ENCODE measurements around the gene AGTRAP.

AGTRAP gene

DNA sequence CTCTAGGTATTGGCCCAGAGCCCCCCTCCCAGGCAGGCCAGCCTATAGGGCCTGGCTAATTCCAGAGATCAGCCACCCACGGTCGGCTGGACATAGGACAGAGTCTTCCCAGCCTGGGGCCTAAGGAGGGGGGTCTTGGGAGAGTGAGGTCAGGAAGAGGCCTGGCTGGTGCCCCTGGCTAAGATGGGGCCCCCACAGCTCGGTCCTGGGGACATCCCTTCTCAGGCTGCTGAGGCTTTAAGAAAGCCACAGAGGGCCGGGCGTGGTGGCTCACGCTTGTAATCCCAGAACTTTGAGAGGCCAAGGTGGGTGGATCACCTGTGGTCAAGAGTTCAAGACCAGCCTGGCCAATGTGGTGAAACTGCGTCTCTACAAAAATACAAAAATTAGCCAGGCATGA, 28.6 kb downstream of the AGTRAP start:
- no peak for DNase-seq

DNA sequence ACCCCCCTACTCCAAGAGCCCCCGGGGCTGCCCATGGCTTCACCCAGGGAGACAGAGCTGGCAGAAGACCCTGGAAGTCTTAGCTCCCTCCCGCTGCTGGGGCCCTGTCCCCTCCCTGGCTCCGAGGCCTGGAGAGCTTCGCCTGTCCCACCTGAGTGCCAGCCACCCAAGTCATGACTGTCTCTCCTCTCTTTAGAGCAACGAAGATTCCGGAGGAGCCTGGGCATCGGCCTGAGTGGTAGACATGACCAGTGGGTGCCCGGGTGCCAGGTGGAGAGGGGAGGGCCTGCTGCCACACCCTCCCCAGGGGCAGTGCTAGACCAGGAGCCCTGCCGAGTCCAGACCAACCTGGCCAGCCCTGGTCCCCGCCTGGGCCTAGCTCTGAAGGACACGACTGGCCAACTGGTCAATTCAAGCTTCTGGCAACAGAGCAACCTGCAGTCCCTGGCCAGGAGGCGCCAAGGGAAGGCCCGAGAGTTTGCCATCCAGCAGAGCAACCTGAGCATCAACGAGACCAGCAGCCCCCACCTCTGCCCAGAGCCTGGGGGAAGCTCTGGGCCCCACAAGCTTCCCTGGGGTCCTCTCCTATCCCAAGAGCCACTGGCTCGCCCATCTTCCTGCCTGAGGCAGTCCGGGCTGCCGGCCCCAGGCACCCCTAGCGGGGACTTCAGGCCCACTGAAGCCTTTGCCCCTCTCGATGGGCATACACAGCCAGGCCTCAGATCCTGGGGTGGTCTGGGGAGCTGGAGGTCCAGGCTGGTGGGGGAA, 29.9 kb downstream of the AGTRAP start:
- no peak for DNase-seq

DNA sequence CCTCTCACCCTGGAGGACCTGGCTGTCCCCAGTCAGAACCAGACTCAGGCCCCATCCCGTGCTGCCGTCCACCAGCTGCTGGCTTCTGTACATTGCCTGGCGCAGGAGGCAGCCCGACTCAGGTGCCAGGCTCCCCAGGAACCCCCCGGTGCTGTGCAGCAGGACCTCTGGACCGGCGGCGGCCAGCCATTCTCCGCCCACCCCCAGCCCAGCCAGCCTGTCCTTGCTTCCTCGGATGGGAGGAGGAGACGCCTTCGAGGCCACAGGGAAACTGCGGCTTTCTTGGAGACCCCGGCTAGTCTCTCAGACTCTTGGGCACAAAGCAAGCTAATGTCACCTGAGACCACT, 30.5 kb downstream of the AGTRAP start:
- no peak for DNase-seq

DNA sequence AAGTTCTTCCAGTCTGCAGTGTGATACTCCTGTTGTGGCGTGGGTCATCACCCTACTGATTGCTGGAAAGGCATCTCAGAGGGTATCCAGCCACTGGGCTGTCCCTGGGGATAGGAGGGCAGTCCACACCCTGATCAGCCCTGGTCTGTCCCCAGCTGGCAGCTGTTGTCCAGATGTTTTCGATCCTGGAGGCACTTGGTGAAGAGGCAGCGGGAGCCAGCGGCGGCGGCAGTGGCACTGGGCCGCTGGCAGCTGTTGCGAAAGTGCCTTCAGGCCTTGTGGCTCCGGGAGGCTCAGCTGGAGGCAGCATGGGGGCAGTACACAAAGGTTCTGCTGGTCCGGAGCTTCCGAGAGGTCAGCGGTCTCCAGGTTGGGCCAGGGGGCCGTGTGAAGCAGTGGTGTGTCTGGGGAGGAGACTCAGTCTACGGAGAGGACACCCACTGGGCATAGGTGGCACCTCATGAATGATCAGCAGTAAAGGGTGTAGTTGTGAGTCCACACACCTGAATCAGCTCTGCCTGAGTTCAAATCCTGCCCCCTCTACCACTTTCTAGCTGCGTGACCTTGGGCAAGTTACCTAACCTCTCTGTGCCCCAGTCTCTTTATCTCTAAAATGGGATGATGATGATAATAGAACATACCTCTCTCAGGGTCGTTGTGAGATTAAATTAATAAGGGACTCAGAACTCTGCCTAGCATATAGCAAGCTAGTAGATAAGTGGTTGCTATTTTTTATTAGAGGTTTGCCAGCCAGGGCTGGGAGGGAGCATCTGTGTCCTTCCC, 32.2 kb downstream of the AGTRAP start:
- DNase-seq = no peak

DNA sequence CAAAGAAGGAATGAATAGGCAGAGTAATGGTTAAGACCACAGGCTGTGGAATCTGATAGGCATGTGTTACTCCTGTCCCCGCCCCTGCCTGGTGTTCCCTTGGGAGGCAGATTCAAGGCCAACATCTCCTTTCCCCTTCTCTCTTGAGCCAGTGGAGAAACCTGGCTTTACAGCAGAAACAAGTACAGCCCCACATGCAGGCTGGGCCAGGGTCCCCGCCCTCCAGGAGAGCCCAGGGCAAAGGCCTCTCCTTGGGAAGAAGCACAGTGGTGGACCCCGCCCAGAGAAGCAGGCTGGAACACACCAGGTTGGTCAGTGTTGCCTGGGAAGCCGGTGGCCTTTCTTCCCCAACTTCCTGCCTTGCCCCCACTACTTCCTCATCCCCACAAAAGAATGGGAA, 32.9 kb downstream of the AGTRAP start:
- DNase-seq = no peak

DNA sequence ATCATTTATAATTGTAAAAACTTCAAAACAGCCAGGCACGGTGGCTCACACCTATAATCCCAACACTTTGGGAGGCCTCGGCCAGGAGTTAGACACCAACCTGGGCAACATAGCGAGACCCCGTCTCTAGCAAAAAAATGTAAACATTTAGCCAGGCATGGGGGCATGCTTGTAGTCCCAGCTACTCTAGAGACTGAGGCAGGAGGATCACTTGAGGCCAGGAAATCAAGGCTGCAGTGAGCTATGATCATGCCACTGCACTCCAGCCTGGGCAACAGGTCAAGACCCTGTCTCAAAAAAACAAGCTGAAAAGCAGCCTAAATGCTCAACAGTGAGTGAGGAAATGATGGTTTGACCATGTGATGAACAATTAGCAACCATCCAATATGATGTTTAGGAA, 33.3 kb downstream of the AGTRAP start:
- no peak for DNase-seq

DNA sequence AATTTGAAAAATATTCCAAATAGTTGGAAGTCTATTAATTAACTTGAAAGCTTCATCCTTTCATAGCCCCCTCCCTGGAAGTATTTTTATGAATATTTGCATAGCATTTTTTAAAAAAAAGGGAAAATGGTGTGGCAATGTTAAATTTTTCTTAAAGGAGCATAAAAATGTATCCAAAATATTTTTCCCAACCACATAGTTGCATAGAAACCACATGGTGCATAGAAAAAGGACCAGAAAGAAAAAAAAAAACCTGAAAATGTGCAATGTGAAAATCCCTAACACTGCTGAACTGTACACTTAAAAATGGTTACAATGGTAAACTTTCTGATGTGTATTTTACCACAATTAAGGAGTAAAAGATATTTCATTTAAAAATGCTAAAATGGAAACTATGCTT, 34.1 kb downstream of the AGTRAP start:
- DNase-seq = no peak

DNA sequence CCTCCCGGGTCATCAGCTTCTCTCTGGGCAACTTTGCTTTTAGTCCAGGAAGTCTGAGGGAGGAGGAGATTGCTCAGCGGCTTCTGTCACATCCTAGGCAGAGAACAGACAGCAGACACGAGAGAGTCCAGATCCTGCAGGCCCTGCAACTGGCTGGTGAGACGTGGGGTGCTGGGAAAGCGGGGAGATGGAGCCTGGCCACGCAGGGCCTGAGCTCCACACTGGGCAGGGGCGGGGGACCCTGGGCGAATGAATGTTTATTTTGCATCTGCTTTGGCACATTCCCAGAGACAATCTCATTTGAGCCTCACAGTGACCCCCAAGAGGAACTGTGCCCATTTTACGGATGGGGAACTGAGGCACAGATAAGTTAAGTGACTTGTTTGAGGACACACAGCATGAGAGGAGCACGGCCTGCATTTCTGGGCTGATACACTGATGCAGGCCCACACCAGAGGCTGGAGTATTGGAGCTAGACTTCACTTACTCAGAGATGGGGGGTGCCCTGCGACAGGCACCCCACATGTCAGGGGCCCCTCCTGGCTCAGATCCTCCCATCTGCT, 35.6 kb downstream of the AGTRAP start:
- no peak for DNase-seq

DNA sequence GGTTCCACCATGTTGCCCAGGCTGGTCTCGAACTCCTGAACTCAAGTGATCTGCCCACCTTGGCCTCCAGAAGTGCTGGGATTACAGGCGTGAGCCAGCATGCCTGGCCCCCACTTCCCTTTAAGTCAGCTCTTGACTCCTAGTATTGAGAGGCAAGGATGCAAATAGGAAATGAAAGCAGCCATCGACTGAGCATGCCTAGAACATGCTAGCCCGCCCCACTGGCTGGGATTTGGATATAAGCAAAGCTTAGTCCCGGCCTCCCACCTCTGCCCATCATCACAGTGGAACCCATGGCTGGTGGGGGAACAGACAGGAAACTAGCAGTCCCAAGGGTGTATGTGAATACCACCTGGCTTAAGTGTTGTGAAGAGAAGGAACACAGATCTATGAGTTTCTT, 36.5 kb downstream of the AGTRAP start:
- no peak for DNase-seq

DNA sequence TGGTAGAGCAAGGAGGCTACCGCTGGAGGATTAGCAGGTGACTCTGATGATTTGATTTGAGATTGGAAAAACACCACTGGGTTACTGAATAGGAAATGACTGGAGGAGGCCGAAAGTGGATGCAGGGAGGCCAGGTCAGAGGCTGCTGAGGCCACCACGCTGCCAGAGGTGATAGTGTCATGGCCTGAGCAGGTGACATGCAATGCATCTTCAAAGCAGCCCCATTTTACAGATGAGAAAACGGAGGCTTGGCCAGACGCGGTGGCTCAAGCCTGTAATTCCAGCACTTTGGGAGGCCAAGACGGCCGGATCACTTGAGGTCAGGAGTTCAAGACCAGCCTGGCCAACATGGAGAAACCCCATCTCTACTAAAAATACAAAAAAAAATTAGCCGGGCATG, 38.8 kb downstream of the AGTRAP start:
- no peak for DNase-seq

DNA sequence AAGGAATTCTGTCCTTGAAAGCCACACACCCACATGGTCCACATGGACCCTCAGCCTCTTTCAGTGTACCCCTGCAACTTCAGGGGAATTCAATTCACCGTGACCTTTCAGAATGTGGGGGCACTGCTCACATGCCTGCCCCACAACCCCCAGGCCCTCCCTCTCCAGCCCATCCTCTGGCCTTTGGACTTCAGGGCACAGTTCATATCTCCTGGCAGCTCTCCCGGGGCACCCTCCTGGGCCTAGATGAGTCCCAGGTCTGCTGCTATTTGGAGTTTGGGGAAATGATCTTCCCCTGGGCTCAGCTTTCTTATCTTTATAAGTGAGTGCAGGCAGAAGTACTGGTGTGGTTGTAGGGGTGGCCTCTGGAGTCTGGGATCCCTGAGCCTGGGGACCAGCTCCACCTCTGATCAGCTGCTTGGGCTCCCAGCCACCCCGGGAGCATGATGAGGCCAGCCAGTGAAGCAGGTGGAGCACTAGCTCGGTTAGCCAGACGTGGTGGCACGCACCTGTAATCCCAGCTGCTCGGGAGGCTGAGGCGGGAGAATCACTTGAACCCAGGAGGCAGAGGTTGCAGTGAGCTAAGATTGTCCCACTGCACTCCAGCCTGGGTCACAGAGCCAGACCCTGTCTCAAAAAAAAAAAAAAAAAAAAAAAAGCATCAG, 41.9 kb downstream of the AGTRAP start:
- no peak for DNase-seq

DNA sequence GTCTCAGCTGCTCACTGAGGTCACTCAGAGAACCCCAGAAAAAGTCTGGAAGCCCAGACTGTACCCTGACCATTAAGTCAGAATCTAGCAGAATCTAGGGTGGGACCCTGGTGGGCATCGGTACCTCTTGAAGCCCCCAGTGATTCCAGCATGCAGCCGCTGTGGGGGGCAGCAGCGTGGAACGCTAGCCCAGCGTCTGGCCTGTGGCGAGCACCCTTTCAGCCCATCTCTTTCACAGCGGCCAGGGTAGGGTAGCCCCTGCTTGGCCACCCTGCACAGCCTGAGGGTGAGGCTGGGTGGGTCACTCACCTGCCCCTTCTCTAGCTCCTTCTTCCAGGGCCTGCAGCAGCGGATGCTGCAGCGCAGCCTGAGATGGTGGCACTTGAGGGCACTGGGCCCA, 42.4 kb downstream of the AGTRAP start:
- no peak for DNase-seq

DNA sequence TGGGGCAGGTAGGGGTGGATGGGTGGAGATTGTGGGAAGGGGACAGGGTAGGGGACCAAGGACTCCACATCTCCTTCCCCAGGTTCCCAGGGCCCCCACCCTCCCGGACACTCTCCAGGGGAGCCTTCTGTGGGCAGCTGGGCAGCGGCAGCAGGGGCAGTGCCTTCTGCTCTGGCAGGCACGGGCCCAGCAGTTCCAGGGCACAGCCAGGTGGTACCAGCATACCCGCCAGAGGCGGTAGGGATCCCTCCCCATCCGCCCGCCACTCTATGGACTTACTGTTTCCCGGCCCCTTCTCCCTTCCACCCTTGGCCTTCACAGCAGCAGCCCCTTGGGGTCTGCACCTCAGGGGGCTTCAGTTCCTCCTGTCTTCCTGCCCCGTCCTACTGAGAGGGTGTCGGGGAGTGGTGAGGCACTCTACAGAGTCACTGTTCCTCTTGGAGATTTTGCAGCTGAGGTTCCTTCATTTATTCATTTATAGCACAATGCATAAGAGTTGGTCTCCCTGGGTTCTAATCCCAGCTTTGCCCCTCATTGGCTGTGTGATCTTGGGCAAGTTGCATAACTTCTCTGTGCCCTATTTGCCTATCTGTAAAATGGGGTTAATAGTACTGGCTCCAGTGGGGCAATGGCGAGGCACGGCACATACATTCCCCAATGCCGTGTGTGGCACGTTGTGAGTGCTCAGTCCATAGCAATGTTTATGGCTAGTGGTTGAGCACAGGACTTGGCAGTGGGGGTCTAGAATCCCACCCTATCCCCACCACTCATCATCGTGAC, 43.1 kb downstream of the AGTRAP start:
- no peak for DNase-seq

DNA sequence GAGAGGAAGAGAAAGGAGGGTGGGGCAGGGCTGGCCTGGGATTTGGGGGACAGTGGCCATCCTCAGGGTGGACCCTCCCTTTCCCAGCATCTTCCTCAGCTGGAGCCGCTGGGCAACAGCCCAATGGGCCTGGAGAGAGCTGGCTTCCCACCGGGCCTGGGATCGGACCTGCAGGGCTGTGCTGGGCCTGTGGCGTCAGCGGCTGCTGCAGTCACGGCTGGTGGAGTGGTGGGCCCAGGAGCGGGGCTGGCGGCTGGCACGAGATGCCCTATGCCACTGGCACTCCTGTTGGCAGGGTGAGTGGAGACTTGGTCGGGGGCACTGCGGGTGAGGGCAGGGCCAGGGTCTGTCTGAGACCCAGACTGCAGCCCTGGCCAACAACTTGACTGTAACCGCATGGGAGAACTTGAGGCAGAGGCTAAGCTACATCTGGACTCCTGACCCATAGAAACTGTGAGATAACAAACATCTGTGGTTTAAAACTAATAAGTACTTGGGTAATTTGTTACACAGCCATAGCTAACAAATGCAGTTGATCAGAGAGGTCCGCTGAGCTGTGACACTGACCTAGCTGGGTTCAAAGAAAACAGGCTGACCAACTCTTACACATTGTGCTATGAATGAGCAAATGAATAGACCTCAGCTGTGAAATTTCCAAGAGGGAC, 43.9 kb downstream of the AGTRAP start:
- DNase-seq = no peak

DNA sequence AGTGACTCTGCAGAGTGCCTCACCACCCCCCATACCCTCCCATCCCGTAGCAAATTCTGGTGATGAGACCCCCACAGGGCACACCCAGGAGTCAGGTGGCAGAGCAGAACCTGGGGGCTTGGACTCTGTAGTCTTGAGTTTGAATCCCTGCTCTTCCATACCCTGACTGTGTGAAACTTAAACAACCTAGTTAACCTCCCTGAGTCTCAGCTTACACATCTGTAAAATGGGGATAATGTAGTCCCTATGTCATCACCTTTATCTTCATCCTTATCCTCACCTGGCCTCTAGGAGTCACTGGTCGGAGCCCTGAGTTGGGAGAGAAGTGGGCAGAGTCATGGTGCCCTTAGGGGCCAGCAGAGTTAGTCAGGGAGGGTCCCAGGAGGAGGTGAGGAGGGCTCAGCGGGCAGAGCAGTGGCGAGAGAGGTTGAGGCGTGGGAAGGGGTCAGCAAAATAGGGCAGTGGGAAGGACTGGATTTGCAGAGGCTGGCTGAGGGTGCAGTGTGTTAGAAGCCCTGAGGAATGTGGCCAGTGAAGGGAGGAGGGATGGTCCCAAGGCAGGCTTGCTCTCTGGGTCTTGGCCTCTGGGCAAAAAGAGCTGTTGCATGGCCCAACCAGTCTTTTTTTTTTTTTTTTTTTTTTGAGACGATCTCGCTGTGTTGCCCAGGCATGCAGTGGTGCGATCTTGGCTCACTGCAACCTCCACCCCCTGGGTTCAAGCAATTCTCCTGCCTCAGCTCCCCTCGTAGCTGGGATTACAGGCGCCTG, 44.6 kb downstream of the AGTRAP start:
- DNase-seq = no peak

DNA sequence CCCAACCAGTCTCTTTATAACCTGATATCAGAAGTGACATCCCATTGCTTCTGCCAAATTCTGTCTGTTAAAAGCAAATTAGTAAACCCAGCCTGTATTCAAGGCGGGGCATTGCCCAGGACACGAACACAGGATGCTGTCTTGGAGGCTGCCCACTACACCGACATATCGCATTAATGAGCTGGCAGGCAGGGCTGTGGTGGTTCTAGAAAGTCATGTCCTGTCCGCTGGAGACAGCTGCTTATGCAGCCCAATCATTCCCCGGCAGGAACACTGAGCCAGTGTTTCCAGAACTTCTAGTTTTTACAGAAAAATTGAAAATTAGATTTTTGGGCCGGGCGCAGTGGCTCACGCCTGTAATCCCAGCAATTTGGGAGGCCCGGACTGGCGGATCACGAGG, 45.4 kb downstream of the AGTRAP start:
- no peak for DNase-seq

DNA sequence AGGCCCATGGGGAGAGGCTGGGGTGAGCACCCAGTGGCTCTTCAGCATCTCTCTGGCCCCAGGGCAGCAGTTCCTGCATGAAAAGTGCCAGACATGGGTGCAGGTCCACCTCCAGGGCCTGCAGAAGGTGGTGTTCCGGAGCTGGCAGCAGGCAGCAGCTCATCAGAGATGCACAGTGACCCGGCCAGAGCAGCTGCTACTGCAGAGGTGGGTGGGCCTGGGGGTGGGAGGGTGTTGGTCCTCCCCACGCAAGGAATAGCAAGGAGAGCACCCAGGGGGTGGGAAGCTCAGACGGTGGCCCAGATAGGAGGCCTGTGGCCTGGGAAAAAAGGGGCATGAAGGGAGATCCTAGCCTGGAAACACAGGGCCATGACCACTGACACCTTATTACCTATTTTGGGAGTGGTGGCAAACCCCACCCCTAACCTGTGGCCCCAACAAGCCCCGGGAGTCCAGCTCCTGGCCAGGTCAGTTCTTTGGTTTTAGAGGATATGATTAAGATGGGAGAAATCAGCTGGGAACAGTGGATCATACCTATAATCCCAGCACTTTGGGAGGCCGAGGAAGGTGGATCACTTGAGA, 46.3 kb downstream of the AGTRAP start:
- DNase-seq = no peak

DNA sequence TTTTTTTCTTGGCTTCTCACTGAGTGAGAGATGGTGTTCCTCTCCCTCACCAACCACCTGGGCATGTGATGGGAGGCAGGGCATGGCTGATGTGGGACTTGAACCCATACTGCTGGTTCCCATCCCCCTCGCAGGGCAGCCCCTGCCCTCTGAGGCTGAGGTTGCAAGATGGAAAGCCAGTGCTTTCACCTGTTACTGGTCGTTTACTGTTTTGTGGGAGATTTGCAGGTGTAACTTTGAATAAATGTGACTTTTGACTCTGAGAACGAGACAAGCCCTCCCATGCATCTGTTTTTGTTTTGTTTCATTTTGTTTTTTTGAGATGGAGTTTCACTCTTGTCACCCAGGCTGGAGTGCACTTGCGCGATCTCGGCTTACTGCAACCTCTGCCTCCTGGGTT, 47.6 kb downstream of the AGTRAP start:
- DNase-seq = no peak

DNA sequence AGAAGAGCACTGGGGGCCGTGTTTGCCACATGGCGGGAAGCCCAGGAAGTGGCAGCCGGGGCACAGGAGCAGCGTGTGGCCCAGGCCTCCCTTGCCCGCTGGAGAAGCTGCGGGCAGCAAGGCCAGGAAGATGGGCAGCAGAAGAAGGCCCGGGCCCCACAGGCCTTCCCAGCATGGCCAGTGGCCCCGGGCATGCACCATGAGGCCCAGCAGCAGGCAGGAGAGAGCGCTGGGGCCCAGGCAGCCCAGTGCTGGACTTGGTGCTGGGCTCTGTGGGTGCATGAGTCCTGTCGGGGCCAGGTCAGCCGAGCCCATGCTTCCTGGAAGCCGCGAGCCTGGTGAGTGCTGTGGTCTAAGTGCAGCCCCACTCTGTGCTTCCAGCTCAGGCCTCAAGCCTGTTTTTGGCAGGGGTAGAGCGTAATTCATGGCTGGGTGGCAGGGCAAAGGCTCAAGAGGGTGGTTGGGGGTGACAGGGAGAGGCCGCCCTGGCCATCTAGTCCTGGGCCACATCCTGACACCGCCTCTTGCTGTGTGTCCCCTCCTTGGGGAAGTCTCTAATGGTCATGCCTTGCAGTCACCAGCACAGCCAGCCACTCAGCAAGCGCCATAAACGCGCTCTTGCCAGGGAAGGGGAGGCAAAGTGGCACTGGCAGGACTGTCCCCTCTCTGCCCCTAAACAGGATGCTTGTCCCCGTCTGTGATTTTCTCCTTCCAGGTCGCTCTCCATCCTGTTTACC, 48.5 kb downstream of the AGTRAP start:
- DNase-seq = no peak

DNA sequence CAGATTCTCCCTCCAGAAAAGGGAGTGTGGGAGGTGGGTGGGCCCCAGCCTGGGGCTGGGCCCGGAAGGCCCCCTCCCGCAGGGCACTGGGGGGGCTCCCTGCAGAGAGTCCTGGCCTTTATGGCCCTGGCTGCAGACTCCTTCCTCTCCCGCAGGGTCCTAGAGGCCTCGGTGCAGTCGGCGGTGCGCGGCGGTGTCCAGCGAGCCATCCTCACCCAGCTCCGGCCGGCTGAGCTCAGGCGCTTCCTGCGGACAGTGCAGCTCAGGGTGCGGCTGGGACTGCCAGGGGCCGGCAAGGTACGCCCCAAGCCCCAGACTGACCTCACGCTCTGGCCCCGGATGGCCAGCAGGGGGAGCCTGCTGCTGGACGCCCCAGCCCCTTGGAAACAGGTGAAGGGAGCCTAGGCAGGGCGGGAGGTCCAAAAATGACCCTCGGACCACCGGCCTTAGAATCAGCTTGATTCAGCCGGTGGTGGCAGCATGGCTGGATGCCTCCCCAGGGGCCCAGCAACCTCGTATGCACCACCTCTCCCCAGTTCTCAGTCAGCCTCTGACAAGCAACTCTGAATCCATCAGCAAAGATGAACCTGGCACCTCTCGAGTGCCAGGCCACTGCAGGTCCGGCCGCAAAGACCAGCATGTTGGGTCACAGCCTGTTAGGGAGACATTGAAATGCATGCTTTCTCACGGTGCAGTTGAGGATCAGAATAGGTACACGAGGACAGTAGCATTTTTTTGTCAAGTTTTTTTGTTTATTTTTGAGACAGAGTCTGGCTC, 49.2 kb downstream of the AGTRAP start:
- peak; percentile 79 for DNase-seq
